DOHH2 (cell line): ENCODE measurements around the gene PHYHIPL.

Experiments used
- H3F3A ChIP-seq: fragments of 200-600 bp; sonication (generic), shearing (Covaris generic); 2 replicates; pipeline ENCODE4 v1.6.0; 2016; ENCODE audit warnings: antibody characterized with exemption, mild to moderate bottlenecking; ENCODE audit not compliant: control insufficient read depth, insufficient read depth
- H3K27ac ChIP-seq: fragments of 200-600 bp; sonication (generic); 2 replicates; pipeline ENCODE4 v1.5.1; 2014; ENCODE audit warnings: low read depth, mild to moderate bottlenecking, low read length, moderate library complexity
- H3K27me3 ChIP-seq: fragments of 200-600 bp; sonication (generic); 2 replicates; pipeline ENCODE4 v1.6.1; 2014; ENCODE audit warnings: mild to moderate bottlenecking, low read length, mixed read lengths; ENCODE audit not compliant: control insufficient read depth
- H3K36me3 ChIP-seq: fragments of 200-600 bp; sonication (generic); 2 replicates; pipeline ENCODE4 v1.6.1; 2014; ENCODE audit warnings: mild to moderate bottlenecking, low read length, moderate library complexity, mixed read lengths; ENCODE audit not compliant: control insufficient read depth
- H3K4me1 ChIP-seq: fragments of 200-600 bp; sonication (generic); 2 replicates; pipeline ENCODE4 v1.6.1; 2014; ENCODE audit warnings: mild to moderate bottlenecking, low read length, mixed read lengths; ENCODE audit not compliant: control insufficient read depth
- H3K4me2 ChIP-seq: fragments of 200-600 bp; sonication (generic); 2 replicates; pipeline ENCODE4 v1.6.0; 2014; ENCODE audit warnings: mild to moderate bottlenecking, low read length, moderate library complexity
- H3K4me3 ChIP-seq: fragments of 200-600 bp; sonication (generic); 2 replicates; pipeline ENCODE4 v1.5.1; 2014; ENCODE audit warnings: mild to moderate bottlenecking, low read length, mixed read lengths
- H3K79me2 ChIP-seq: fragments of 200-600 bp; sonication (generic); 2 replicates; pipeline ENCODE4 v1.6.1; 2014; ENCODE audit warnings: mild to moderate bottlenecking, low read length, mixed read lengths; ENCODE audit not compliant: control insufficient read depth
- H3K9me2 ChIP-seq: fragments of 200-600 bp; sonication (generic); replicated peaks from 2 replicates; pipeline ENCODE4 v1.6.1; 2014; ENCODE audit warnings: mild to moderate bottlenecking, low read length, mixed read lengths; ENCODE audit not compliant: control insufficient read depth
- H3K9me3 ChIP-seq: fragments of 200-600 bp; sonication (generic); 2 replicates; pipeline ENCODE4 v1.6.1; 2014; ENCODE audit warnings: antibody characterized with exemption, low read length, mixed read lengths; ENCODE audit not compliant: control insufficient read depth, insufficient read depth
- H4K20me1 ChIP-seq: fragments of 200-600 bp; sonication (generic); 2 replicates; pipeline ENCODE4 v1.6.0; 2014; ENCODE audit warnings: low read depth, mild to moderate bottlenecking, antibody characterized with exemption, low read length, moderate library complexity; ENCODE audit not compliant: control insufficient read depth, insufficient read depth
- CTCF ChIP-seq: fragments of 200-600 bp; sonication (generic); IDR thresholded peaks from one replicate; pipeline ENCODE4 v1.5.1; 2014; ENCODE audit warnings: antibody characterized with exemption, mild to moderate bottlenecking, low read depth, low read length; ENCODE audit not compliant: poor library complexity, severe bottlenecking
- EZH2phosphoT487 ChIP-seq: fragments of 200-600 bp; sonication (generic); IDR thresholded peaks from 2 replicates; pipeline ENCODE4 v1.6.1; 2017; ENCODE audit warnings: borderline replicate concordance, mild to moderate bottlenecking, antibody characterized with exemption, low read length, moderate library complexity, mixed read lengths

Gene PHYHIPL

GRCh38 chr10:59244871-59245270, 68.4 kb downstream of the PHYHIPL start:
- Histone ChIP-seq H3K27me3 (no peaks in the 10 kb centered on the region), H3K79me2 (no peaks in the 10 kb centered on the region), H3K9me3 (no peaks in the 10 kb centered on the region), H3K4me2 (no peak overlapping the region), H3F3A (no peaks in the 10 kb centered on the region), H3K27ac (no peak overlapping the region), H3K9me2 (no peaks in the 10 kb centered on the region), H3K36me3 (no peaks in the 10 kb centered on the region), H3K4me1 (no peaks in the 10 kb centered on the region), H4K20me1 (no peaks in the 10 kb centered on the region), H3K4me3 (no peak overlapping the region)
- TF ChIP-seq EZH2phosphoT487 (no peak), CTCF (no peak)

DNA sequence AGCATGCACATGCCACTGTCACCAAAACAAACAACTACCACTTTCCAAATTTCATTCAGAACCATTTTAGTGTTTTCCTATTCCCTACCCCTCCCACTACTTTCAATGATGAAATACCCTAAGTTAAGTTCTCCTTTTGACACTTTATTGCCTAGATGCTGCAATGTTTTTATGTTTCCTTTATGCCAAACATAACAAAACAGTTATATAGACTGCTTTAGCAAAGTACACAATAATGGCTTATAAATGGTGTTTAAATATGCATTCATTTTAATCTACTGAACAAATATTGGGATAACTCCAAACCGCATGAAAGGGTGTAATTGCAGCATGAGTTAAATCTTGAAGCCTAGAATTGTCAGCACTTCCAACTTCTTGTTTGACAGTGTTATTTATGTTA, 69.2 kb downstream of the PHYHIPL start:
- H3K4me2 ChIP-seq = no peak overlapping the region
- no peak overlapping the region for H3K27ac ChIP-seq
- no peaks in the 10 kb centered on the region for H3F3A ChIP-seq
- no peaks in the 10 kb centered on the region for H3K9me3 ChIP-seq
- H3K27me3 ChIP-seq = no peaks in the 10 kb centered on the region
- H3K36me3 ChIP-seq = no peaks in the 10 kb centered on the region
- TF ChIP-seq CTCF (no peak), EZH2phosphoT487 (no peak)
- H4K20me1 ChIP-seq = no peaks in the 10 kb centered on the region
- no peaks in the 10 kb centered on the region for H3K4me1 ChIP-seq
- no peaks in the 10 kb centered on the region for H3K9me2 ChIP-seq
- H3K4me3 ChIP-seq = no peak overlapping the region
- H3K79me2 ChIP-seq = no peaks in the 10 kb centered on the region

DNA sequence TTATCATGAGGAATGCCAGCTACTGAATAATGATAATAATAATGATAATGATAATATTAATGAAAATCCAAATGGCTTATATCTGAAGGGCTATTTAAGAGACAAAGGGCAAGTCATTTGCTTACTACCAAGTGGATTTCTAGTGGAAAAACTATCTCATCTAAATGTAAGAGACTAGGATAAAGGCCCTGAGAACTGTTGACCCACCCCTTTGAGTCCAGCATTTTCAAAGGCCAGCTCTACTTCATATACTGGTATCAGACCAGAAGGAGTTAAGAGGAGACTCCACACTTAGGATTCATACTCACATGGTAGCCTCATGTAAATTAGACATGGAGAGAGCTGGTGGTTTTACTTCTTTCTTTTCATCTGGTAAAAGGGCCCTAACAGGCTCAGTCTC, 76.0 kb downstream of the PHYHIPL start:
- Histone ChIP-seq H3F3A (no peaks in the 10 kb centered on the region), H3K79me2 (no peaks in the 10 kb centered on the region), H3K4me2 (no peak overlapping the region), H4K20me1 (no peaks in the 10 kb centered on the region), H3K4me1 (no peaks in the 10 kb centered on the region), H3K27ac (no peak overlapping the region), H3K9me3 (no peaks in the 10 kb centered on the region), H3K27me3 (peaks cover 5% of the 10 kb centered on the region; the same call in 1 of the 2 replicates), H3K4me3 (no peak overlapping the region), H3K9me2 (no peaks in the 10 kb centered on the region), H3K36me3 (no peaks in the 10 kb centered on the region)
- no peak for TF ChIP-seq CTCF
- TF ChIP-seq EZH2phosphoT487 = no peak

- Histone ChIP-seq H4K20me1 (no peaks in the 10 kb centered on the region), H3K27me3 (peaks cover 5% of the 10 kb centered on the region; the same call in 1 of the 2 replicates), H3K36me3 (no peaks in the 10 kb centered on the region)
Measured at GRCh38 chr10:59255463-59255862, 79.0 kb downstream of the PHYHIPL start.

More at GRCh38 chr10:59255463-59255862, 79.0 kb downstream of the PHYHIPL start:
- Histone ChIP-seq H3K27ac (no peak overlapping the region), H3F3A (no peaks in the 10 kb centered on the region), H3K4me3 (no peak overlapping the region), H3K4me2 (no peak overlapping the region), H3K9me3 (no peaks in the 10 kb centered on the region), H3K4me1 (no peaks in the 10 kb centered on the region), H3K79me2 (no peaks in the 10 kb centered on the region), H3K9me2 (no peaks in the 10 kb centered on the region)
- TF ChIP-seq CTCF = no peak
- no peak for TF ChIP-seq EZH2phosphoT487
